ENCODE data around the gene CACNA2D1.

DNA sequence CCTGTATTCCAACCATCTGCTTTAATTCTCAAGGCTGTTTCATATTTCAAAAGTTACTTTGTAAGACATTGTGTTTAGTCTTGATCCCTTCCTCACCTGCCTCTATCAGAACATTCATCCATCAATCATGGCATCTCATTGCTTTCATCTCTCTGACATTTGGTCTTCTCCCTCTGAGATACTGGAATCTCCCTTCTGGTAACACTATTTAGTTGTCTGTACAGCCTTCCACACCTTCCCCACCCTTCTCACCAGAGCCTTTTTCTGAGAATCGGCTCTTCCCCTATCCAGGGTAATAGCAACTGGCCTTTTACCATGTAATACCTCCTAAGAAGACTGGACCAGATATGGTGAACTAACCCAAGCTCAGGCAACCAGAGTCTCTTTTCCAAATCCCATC lies 10.1 kb downstream of the CACNA2D1 start:
- TF ChIP-seq, protein P1, sequence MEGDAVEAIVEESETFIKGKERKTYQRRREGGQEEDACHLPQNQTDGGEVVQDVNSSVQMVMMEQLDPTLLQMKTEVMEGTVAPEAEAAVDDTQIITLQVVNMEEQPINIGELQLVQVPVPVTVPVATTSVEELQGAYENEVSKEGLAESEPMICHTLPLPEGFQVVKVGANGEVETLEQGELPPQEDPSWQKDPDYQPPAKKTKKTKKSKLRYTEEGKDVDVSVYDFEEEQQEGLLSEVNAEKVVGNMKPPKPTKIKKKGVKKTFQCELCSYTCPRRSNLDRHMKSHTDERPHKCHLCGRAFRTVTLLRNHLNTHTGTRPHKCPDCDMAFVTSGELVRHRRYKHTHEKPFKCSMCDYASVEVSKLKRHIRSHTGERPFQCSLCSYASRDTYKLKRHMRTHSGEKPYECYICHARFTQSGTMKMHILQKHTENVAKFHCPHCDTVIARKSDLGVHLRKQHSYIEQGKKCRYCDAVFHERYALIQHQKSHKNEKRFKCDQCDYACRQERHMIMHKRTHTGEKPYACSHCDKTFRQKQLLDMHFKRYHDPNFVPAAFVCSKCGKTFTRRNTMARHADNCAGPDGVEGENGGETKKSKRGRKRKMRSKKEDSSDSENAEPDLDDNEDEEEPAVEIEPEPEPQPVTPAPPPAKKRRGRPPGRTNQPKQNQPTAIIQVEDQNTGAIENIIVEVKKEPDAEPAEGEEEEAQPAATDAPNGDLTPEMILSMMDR (conservative IDR thresholded peaks at IDR 0.05 in 1 of 2, IDR thresholded peaks at IDR 0.05 in 1 of 2; ENCODE audit: low read depth in 1 of 2, low read length in 2 of 2), result no peak
- TF ChIP-seq EZH2 (IDR thresholded peaks at IDR 0.05; ENCODE audit: low read length, missing control alignments), result no peak

Measured in fibroblast of lung (primary cell).